Measurements from ENCODE around the gene OTOF. TPM values are rescaled to one million over a fixed set of nuclear protein-coding genes. Genes with fewer than 3 reads are reported as not detected.

OTOF gene
- total and polyA plus RNA-seq, 2 donors (not counting 3 experiments of a cell fraction or from before 2014, with no cell fraction given), result 0.06 to 0.22 TPM

DNA sequence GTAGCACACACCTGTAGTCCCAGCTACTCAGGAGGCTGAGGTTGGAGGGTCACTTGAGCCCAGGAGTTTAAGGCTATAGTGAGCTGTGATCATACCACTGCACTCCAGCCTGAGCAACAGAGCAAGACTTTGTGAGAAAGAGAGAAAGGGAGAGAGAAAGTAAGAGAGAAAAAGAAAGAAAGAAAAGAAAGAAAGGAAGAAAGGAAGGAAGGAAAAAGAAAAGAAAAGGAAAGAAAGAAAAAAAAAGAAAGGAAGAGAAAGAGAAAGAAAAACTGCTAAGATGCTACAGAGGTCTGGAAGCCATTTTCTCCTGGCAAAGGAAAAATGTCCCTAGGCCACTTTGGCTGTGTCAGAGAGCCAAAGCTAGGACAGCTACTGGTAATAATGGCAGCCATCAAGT lies 45.6 kb downstream of the OTOF start:
- no peak overlapping the region for H3K27ac ChIP-seq (ENCODE audit: insufficient read depth, low read depth, low read length)
- no peaks in the 10 kb centered on the region for H3K79me2 ChIP-seq (ENCODE audit: control insufficient read depth, insufficient read depth, low read length)
- no peak overlapping the region for H2AFZ ChIP-seq (ENCODE audit: low read depth, low read length)
- H3K9me1 ChIP-seq (replicated peaks; ENCODE audit: control insufficient read depth, extremely low read depth, insufficient read depth, low read length), result no peaks in the 10 kb centered on the region
- H3K9ac ChIP-seq (replicated peaks; ENCODE audit: extremely low read depth, insufficient read depth, low read length), result no peak overlapping the region
- POLR2A ChIA-PET, result no interaction called here
- FAIRE-seq, result no peak
- peaks cover 7 to 10% of the 10 kb centered on the region in 2 experiments for H3K27me3 ChIP-seq (ENCODE audit: control insufficient read depth in 2 of 2, insufficient read depth in 2 of 2, low read length in 2 of 2)
- no peaks in the 10 kb centered on the region for H3K4me1 ChIP-seq (ENCODE audit: control insufficient read depth, extremely low read depth, insufficient read depth, low read length)
- dilution Hi-C loops (cut with MboI; ENCODE audit: extremely low pct_ligation_motif_present, low sequenced_read_pairs), result no loop called here
- no peak overlapping the region for H3K4me2 ChIP-seq (ENCODE audit: insufficient read depth, low read length)
- H3K9me3 ChIP-seq (replicated peaks; ENCODE audit: control insufficient read depth, insufficient read depth, low read length), result no peaks in the 10 kb centered on the region
- no TSS peak for BruUV-seq (replicated peaks)
- no peak for DNase-seq (ENCODE audit: low read depth, low spot score)
- H3K36me3 ChIP-seq (ENCODE audit: control insufficient read depth in 2 of 2, extremely low read depth in 1 of 2, insufficient read depth in 2 of 2, low read length in 2 of 2), result no peaks in the 10 kb centered on the region
- TF ChIP-seq MYC (IDR thresholded peaks at IDR 0.05; ENCODE audit: low read depth, low read length), result no peak
- TF ChIP-seq, protein P1, sequence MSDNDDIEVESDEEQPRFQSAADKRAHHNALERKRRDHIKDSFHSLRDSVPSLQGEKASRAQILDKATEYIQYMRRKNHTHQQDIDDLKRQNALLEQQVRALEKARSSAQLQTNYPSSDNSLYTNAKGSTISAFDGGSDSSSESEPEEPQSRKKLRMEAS (IDR thresholded peaks at IDR 0.05; ENCODE audit: insufficient read depth, insufficient read length), result no peak
- no peak for TF ChIP-seq FOS (IDR thresholded peaks at IDR 0.05; ENCODE audit: borderline replicate concordance, insufficient read depth, low read length)
- TF ChIP-seq, protein P2, sequence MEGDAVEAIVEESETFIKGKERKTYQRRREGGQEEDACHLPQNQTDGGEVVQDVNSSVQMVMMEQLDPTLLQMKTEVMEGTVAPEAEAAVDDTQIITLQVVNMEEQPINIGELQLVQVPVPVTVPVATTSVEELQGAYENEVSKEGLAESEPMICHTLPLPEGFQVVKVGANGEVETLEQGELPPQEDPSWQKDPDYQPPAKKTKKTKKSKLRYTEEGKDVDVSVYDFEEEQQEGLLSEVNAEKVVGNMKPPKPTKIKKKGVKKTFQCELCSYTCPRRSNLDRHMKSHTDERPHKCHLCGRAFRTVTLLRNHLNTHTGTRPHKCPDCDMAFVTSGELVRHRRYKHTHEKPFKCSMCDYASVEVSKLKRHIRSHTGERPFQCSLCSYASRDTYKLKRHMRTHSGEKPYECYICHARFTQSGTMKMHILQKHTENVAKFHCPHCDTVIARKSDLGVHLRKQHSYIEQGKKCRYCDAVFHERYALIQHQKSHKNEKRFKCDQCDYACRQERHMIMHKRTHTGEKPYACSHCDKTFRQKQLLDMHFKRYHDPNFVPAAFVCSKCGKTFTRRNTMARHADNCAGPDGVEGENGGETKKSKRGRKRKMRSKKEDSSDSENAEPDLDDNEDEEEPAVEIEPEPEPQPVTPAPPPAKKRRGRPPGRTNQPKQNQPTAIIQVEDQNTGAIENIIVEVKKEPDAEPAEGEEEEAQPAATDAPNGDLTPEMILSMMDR (IDR thresholded peaks at IDR 0.05; ENCODE audit: extremely low read depth in 1 of 2, insufficient read depth in 1 of 2, low read depth in 1 of 2, low read length in 2 of 2), result no peak
- TF ChIP-seq GATA2 (IDR thresholded peaks at IDR 0.05; ENCODE audit: insufficient read depth, insufficient read length, low read depth, low read length), result no peak
- no peak for TF ChIP-seq POLR2AphosphoS5 (IDR thresholded peaks at IDR 0.05; ENCODE audit: insufficient read depth, low read depth, low read length)
- TF ChIP-seq JUN (IDR thresholded peaks at IDR 0.05; ENCODE audit: borderline replicate concordance, insufficient read depth, insufficient read length, low read depth), result no peak
- TF ChIP-seq POLR2A (IDR thresholded peaks at IDR 0.05; ENCODE audit: low read depth, low read length), result no peak
- TF ChIP-seq EZH2 (IDR thresholded peaks at IDR 0.05; ENCODE audit: borderline replicate concordance, low read depth, low read length, severe bottlenecking), result no peak
- intact Hi-C loops (cut with micrococcal nuclease), result no loop called here
- no peak overlapping the region for H3K4me3 ChIP-seq (replicated peaks in 1 of 3; ENCODE audit: insufficient read depth in 1 of 3, low read depth in 1 of 3, low read length in 3 of 3)
- CTCF ChIA-PET, result no interaction called here
- no peaks in the 10 kb centered on the region for H4K20me1 ChIP-seq (replicated peaks; ENCODE audit: control insufficient read depth, extremely low read depth, insufficient read depth, low read length)

All from endothelial cell of umbilical vein (primary cell).